ENCODE results near the gene CDT1.
A peak's percentile ranks its signal among the peaks of the same experiment; 100 is the strongest.

Gene CDT1

DNA sequence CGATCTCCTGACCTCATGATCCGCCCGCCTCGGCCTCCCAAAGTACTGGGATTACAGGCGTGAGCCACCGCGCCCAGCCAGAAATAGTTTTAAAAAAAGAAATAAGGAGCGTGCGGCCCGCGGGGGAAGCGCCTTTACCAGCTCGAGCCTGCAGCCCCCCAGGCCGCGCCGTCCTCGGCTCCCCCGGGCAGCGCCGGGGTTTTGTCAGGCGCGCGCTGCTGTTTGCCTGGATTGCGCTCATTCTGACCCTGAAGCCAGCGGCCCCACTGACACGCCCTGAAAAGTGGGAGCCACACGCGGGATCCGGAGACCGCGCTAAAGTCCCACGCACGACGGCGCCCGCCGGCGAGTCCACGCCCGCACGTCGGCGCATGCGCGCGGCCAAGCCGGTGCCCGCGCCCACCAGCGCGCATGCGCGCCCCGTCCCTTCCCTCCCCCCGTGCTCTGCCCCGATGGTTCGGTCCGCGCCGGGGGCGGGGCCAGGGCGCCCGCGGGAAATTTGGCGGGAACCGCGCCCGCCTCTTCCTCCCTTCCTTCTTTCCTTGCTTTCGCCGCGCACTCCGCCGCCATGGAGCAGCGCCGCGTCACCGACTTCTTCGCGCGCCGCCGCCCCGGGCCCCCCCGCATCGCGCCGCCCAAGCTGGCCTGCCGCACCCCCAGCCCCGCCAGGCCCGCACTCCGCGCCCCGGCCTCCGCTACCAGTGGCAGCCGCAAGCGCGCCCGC is at the start of gene CDT1:
TSS of gene CDT1 (plus strand) at position 526 of the 724 bp plus-strand sequence. CDS start at position 569, 43 bp downstream.
- peak in 1 of 2 experiments; percentile 72 for DNase-seq

DNA sequence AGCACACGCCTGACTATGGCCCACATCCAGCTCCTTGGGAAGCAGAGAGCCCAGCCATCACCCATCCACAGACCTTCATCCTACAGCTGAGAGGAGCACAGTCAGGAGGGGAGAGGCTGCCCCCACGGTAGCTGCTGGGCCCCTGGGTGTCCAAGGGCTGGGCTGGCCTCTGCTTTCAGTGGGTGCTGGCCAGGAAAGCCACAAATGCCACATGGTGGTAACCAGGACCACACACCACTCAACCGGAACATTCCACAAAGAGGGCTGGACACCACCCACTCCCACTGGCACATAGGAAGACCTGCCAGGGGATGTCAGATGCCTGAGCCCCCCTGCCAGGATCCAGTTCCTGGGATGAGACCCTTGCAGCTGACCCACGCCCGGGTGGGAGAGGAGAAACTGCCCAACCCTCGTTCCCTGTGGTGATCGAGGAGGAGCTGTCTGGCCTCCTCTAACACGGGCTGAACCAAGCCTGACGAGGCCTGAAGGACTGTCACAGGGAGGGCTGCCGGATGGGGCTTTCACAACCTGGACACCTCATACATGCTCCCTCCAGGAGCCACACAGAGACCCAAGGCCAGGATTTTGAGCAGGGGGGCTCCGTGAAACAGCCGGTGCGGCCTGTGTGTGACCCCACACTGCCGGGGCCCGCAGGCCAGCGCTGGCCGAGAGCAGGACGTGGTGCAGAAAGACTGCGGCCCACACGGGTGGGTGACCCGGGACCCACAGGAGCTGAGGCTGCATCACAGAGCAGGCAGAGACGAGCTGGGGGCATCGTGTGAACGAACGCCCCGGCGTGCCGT is 49.3 kb upstream of the CDT1 start:
- no peak for DNase-seq

DNA sequence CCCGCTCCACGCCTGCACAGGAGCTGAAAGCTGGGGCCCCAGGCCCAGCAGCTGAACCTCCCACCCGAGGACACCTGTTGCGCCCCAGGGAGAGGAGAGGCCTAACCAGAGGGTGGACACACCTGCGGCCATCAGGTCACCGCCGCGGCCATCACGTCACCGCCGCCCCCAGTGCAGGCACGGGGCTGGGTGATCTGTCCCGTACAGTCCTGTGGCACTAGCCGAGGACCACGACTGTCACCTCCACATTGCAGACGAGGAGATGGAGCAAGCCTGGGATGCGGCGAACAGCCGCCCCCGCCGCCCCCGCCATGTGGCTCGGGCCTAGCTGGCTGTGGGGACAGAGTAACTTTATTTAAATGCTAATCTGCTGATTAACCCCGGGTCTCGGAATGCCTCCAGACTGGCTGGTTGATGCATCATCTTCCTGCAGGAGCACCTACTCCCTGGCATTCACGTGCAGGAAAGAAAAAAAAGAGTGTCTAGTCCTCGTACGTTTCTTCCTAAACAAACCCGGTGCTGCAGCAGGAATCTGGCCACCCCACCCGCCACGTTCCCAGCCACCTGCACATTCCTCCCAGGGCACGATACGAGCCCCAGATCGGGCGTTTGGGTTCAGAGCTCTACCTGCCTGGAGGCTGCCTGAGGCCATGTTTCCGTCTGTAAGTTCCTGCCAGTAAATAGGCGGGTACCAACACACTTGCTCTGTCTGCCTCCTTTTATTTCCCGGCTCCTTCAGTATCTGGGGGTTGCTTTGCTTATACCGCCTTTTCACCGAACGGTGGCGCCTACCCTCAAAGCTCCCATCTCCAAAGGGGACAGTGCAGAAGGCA is 48.5 kb upstream of the CDT1 start:
- peak; percentile 10 to 68 for DNase-seq

GRCh38 chr16:88755745-88756443 is 47.7 kb upstream of the CDT1 start:
- DNase-seq, result no peak

DNA sequence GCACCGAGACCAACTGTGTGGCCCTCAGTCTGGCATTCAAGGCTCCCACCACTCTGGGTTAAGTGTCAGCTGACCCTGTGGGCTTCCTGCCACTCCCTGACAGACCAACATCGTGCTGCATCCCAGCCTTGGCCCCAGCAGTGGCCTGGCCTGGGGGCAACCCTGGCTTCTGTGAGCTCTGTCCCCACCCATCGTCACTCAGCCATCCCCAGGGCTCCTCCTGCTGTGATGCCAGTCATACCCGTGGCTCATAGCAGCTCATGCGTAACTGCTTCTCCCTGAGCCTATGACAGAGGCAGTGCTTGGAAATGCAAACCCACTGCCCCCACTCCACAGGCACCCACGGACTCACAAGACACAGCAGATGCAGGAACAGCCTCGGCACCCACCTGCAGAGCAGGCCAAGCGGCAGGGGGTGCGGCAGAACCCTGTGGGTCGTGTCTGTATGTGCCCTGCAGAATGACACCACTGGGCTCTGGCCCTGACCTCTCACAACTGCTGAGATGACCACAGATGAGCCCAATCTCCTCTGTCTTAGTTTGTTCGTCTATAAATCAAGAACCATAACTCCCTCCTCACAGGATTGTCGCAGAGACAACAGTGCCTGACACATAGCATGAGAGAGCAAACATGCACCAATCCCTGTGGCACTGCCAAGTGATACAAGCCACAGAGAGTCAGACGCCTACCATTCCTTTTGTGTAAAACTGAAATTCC is 45.2 kb upstream of the CDT1 start:
- no peak for DNase-seq

GRCh38 chr16:88758944-88759244 is 44.7 kb upstream of the CDT1 start:
- DNase-seq, result no peak

DNA sequence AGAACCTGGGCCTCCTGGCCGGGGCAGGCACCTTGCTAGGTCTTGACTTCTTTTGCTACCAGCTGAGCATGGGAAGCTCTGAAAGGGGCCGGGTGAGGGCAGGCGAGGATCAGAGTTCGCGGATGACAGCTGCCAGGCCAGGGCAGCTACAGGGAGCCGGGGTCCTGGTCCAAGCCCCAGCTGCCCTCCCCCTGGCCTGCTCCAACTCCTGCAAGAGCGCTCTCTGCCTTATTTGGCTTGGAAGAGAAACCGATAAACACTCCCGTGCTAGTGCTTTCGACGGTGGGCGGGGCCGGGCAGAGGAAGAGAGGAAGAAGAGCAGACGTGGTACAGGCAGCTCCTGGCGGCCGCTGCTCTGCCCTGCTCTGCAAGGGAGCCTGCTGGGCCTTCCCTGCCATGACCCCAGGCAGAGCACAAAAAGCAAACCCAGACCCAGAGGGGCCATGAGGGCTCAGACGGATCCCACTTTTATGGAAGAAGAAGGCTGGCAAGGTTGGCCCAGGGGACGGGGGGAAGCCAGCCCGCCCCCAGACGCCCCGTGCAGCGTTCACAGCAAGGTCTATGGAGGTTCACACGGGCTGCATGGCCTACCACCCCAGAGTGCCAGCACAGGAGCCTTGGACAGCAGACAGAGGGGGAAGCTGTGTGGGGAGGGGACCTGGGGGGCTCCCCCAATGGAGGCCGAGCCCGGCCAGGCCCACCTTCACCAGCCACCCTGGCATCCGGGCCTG is 44.2 kb upstream of the CDT1 start:
- peak in 1 of 2 experiments; percentile 12 for DNase-seq

DNA sequence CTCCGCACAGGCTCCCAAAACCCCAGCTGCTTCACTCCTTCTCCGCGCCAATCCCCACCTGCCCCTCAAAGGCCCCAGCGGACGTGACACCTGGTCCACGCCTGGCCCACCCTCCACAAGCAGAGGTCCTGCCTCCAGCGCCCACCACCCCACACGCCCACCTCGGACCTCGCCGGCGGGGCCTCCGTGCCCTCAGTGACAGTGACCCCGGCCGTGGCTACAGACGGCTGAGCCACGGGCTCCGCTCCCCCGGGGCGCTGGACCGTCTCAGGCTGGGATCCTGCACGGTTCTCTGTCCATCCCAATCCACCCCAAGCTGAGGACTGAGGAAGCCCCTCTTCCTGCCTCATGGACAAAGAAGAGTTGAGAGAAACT is 43.6 kb upstream of the CDT1 start:
- no peak for DNase-seq

DNA sequence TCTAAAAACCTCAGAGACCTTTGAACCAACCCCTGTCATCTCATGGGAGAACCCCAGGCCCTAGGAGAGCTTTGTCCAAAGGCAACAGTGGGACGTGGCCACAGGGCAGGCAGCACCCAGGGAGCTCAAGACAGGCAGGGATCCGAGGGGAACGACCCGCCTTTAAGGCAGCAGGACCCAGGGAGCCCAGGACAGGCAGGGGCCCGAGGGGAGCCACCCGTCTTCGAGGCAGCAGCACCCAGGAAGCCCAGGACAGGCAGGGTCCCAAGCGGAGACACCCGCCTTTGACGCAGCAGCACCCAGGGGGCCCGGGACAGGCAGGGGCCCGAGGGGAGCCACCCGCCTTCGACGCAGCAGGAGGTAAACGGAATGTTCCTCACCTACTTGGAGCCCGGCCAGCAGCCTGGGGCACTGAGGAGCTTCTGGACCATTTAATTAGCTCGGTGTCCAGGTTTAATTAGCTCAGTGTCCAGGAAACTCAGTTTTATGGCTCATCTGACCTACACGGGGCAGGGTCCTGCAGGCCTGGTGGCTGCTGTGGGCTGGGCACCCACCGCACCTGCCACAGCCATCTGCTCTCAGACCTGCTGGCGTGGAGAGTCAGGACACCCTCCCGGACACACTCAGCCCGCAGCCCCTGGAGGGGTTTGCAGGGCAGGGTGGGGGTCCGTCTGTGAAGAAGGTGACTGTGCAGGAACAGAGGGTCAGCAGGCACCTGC is 43.0 kb upstream of the CDT1 start:
- no peak for DNase-seq

- DNase-seq, result no peak
Measured at GRCh38 chr16:88761143-88761534, 42.5 kb upstream of the CDT1 start.

GRCh38 chr16:88761830-88762229 is 41.8 kb upstream of the CDT1 start:
- no peak for DNase-seq

- DNase-seq, result no peak
Measured at GRCh38 chr16:88762258-88762870, 41.2 kb upstream of the CDT1 start.

GRCh38 chr16:88762941-88763340 is 40.6 kb upstream of the CDT1 start:
- no peak for DNase-seq

DNA sequence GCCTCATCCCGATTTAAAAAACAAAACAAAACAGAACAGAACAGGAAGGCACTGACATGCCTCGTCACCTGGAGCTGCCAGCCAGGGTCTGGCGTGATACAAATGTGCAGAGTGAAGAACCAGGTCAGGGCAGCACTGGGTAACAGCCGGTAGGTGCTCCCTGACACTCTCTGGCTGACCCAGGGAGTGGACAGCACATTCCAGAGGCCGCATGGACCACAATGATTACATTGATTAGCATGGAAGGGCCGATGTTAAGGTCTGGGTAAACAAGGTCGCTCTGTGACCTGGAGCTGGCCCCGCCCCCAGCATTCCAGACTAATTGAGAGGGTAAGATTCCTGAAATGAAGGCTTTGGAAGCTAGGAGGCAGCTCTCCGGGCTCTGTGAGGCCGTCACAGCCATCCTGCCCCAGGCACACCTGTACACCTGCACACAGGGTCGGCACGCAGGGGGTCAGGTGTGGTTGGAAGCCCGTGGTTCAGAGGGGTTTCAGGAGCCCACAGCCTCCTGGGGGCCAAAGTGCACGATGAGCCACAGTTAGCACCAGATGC is 40.0 kb upstream of the CDT1 start:
- no peak for DNase-seq

- no peak for DNase-seq
Measured at GRCh38 chr16:88764080-88764479, 39.5 kb upstream of the CDT1 start.

DNA sequence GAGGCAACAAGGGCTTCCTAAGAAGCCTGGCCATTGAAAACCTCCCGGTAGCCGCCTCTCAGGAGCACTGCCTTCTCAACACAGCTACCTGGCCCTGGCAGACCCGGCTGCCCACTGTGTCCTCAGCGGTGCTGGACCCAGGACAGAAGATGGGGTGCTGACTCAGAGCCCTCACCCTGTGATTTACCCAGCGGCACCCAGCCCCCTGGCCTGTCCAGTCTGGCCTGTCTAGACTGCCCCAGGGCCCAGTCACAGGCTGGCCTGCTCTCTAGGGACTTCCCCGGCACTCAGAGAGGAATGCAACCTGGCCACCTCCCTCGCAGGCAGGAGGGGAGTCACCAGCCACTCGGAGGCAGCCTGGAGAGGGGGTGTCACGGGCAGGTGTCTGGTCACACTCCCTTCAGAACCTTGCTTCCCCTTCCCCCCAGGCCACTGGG is 38.7 kb upstream of the CDT1 start:
- no peak for DNase-seq

- no peak for DNase-seq
Measured at GRCh38 chr16:88766975-88767374, 36.6 kb upstream of the CDT1 start.

GRCh38 chr16:88767546-88768070 is 36.0 kb upstream of the CDT1 start:
- no peak for DNase-seq

GRCh38 chr16:88768071-88768783 is 35.4 kb upstream of the CDT1 start:
- DNase-seq, result no peak
